HG03045 (cell line): ENCODE measurements around the gene PTX4.
"Not testable (repeated sequence)": the region's sequence is repeated elsewhere in the genome, so short reads cannot be mapped to it uniquely, and the experiment has no call there.

Source experiments
- ATAC-seq: cut with Tn5 transposase; IDR thresholded peaks from one replicate; pipeline ENCODE4 v1.9.1; 2021; ENCODE audit warnings: mild to moderate bottlenecking, moderate library complexity; ENCODE audit not compliant: unreplicated experiment

PTX4 gene

GRCh38 chr16:1447965-1448364 lies 40.8 kb downstream of the PTX4 start:
- ATAC-seq, result no peak

DNA sequence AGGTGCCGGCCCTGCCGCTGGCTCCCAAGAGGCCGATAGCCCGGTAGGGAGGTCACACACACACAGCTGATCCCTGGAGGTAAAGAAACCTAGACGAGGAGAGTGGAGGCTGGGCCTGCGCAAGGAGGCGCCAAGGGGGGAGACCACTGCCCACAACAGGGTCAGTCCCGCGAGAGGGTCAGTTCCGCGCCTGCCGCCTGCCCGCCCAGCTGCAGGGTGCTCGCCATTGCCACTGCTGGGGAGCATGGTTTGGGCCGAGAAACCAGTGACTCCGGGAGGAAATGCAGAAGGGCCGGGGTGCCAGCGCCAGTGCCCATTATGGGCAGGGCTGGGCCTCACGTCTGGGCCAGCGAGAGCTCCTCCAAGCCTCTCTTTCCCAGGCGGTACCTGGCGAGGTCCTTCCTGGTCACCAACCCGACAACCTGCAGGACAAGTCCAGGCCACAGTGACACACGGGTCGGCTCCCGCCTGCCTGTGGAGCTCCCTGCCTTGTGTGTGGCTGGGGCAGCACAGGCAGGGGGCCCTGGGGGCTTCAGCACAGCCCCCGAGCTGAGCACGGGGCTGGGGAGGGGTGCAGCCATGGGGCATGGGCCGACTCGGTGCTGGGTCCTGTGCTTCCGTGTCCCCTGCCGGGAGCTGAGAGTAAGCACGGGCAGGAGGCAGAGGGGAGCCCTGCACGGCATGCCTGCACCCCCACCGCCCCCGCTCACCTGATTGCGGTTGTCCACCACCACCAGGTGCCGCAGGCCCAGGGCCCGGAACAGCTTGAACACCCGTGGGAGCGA lies 42.3 kb downstream of the PTX4 start:
- no peak for ATAC-seq

DNA sequence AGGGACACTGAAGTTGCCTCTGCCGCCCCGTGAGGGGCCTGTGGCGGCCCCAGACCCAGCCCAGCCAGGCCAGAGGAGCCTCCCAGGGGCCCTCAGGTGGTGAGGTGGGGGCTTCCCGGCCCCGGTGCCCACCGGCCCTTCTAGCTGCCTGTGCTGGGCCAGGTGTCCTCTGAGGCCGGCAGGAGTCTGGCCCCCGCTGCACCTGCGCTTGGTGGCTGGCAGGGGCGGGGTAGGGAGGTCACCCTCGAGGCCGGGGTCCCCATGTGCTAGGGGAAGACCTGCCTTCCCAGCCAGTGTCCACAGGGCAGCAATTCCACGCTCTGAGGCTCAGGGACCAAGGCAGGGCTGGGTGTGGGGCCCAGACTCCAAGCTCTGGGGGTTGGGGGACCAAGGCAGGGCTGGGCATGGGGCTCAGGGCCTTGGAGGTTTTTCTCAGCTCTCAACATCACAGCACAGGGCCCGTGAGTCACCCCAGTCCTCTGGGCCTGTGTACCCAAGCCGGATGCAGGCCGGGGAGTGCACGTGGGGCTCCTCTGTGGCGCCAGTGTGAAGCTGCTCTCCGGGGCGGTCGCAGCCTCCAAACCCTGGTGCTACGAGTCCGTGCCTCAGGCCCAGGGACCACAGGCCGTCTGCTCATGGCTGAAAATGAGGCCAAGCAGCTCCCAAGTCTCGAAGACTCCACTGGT lies 43.1 kb downstream of the PTX4 start:
- no peak for ATAC-seq

- ATAC-seq, result no peak
Observed at GRCh38 chr16:1444730-1445517, 43.8 kb downstream of the PTX4 start.

DNA sequence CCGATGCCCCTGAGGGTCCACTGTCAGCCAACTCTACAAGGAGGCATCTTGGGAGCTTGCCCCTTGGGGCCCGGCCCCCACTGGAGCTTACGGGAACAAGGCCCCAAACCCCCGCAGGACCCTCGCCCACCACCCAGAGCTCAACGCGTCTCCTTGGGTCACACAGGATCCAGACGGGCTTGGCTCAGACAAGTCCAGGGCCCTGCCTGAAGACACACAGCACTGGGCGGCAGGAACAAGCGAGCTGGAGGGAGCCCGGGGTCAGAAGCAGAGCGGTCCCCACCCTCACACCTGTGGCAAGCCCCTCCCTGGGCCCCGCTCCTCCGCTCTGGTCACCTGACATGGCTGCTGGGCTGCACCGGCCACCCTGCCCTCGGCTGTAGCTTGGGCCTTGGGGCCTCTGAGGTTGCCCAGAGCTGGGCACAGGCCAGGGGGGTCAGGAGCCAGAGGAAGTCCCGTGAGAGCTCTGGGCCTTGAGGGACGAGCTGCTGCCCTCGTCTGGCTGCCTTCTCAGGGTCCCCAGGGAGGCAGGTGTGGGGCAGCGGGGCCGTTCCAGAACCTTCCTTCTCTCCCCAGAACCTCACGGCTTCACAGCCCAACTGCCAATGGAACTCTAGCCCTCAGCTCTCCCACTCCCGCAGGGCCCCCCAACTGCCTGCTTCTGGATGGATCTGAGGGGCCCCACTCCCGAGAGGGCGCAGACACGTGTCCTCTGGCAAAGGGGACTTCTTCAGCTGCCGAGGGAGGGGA lies 44.6 kb downstream of the PTX4 start, which contains the start of gene CCDC154:
Gene CCDC154, minus strand, starts transcription at position 577 of the 750 bp plus-strand sequence. Its CDS starts 234 bp downstream, at position 343.
- no peak for ATAC-seq

DNA sequence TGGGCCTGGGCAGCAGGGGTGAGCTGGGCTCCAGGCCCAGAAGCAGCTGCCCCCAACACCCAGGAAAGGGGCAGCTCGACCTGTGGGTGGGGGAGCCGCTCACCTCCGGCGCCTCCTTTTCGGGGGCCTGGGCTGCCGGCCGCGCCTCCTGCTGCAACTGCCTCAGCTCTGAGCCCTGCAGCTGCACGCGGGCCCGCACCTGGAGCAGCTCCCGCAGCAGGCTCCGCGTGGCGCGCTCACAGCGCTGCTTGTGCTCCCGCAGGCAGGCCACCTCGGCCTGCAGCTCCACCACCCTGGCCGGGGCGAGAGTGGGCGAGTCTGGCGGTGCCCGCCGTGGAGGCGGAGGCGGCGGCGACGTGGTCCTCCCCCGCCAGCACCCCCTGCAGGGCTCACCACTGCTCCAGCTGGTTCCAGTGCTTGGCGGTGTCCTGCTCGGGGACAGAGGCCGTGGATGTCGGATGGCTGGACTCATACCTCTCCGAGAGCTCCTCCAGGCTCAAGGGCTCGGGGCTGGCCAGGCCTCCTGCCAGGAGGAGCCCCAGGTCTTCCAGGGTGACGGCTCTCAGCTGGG lies 45.3 kb downstream of the PTX4 start:
- no peak for ATAC-seq

DNA sequence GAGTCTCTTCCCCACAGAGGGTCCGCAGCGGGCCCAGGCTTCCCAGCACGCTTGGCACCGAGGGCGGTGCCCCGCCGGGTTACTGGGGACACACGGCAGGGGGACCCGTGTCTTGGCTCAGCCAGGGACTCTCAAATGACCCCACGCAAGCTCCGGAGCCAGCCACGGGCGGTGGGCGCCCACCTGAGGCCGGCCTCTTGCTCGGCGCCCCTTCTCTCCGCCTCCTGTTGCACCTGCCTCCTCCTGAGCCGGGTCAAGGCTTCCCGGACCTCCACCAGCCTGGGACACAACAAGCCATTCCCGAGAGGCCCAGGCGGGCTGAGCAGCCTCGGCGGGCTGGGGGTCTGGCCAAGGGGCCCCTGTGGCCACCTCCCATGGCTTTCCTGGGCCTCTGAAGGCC lies 46.0 kb downstream of the PTX4 start:
- no peak for ATAC-seq

DNA sequence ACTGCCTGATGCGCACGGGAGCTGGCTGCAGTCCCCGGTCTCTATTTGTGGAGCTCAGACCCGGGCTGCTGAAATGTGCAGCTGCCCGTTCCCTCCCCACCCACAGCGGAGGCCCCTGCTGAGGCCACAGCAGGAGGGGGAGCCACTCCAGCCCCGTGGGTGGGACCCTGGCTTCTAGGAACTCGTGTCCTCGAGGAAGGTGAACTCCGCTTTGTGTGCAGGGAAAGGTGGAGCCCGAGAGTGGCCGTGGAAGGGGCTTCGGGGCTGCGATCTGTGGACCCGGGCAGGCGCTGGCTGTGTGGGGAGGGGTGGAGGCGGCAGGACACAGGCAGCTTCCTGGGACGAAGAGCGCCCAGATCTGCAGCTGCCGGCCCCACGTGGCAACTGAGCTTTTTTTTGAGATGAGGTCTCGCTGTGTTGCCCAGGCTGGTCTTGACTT lies 47.3 kb downstream of the PTX4 start:
- ATAC-seq, result no peak

DNA sequence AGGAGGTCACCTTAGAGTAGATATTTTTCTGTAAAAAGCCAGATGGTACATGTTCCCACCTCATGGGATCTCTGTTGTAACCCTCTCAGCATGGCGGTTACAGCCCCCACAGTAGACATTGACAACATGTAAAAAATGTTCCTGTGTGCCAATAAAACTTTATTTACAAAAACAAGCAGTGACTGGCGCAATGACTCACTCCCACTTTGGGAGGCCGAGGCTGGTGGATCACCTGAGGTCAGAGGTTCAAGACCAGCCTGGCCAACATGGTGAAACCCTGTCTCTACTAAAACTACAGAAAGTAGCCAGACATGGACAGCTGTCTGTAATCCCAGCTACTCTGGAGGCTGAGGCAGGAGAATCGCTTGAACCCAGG lies 49.1 kb downstream of the PTX4 start:
- not testable (repeated sequence) for ATAC-seq

DNA sequence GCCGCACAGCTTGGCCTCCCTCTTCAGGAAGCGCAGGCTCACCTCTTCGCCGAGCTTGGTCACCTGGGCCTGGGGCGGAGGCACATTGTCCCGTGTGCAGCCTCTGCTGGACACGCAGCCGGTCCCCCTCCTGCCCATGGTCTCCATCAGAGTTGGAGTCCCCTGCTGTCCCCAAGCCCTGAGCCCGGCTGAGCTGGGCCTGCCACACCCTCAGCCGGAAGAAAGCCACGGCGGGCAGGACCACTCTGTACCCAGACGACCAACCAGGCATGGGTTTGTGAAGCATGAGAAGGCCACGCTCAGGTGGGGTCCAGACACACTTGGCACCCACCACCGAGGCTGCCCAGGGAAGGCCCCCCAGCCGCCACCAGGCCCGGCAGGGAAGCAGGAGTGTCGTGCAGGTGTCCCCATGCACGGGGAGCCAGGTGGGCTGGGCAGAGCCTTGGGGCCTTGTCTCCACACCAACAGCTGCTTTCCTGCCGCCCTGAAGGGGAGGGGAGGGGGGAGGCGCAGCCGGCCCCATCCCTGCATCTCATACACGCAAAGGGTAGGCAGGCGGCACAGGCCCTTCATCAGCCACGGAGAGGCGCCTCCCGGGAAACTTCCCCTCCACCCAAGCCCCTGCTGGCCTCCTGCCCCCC lies 49.6 kb downstream of the PTX4 start:
- ATAC-seq, result no peak

- ATAC-seq, result no peak
Observed at GRCh38 chr16:1438229-1439057, 50.3 kb downstream of the PTX4 start.

DNA sequence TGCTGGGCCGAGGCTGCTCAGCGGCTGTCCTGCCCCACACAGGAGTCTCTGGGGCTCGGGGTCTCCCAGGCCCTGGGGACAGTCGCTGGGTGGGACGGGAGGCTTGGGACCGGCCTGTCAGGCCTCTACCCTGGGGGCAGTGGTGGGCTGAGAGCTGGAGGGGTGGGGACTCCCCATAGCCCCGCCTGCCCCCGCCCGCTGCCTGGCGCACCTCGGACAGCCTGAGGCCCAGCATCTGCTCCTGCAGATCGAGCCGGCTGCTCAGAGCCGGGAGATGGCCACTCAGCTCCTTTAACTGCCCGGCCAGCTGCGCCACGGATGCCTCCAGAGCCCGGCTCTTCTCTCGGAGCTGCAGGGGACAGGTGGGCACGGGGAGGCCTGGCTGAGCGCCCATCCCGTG lies 51.1 kb downstream of the PTX4 start:
- no peak for ATAC-seq

GRCh38 chr16:1436731-1437355 lies 51.9 kb downstream of the PTX4 start:
- ATAC-seq, result no peak

DNA sequence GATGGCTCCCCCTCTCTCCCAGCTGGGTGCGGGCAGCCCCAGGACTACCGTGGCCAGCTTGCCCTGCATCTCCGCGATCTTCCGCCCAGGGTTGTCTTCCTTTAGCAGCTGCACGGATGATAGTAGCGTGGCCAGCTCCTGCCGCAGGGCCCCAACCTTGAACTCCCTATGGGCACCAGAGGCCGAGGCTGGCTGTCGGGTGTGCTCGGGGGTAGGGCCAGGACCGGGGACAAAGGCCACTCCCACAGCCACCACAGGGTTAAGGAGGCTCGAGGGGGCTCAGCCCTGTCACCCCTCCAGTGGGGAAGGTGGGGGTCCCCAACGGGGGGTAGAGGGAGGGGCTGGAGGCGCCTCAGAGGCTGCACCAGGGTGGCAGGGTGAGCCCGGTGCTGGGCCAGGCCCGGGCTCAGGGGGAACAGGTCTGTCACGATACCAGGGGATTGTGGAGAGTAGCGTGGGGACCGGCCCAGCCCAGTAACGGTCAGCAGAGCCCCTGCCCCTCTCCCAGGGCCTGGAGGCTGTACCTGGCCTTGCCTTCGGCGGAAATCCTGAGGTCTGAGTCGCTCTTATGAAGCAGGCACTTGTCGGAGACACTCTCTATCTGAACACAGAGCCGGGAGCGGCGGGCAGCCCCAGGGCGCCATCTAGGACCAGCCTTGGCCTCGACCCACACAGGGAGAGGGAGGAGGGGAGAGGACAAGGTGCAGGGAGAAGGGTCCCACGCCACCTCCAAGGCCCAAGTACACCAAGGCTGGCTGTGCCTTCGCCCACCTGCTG lies 52.6 kb downstream of the PTX4 start:
- no peak for ATAC-seq
